Activated CD8-positive, alpha-beta T cell treated with anti-CD3 and anti-CD28 coated beads for 36 hours (primary cell): ENCODE results near the gene SIDT1. TPM values are rescaled to one million over a fixed set of nuclear protein-coding genes. Genes with fewer than 3 reads are reported as not detected.

Source experiments
- ATAC-seq: fragments of 200-7000 bp; cut with Tn5 transposase; one replicate; pipeline ENCODE4 v1.10.0; 2021; ENCODE audit warnings: mild to moderate bottlenecking, moderate library complexity
- CTCF ChIA-PET: fragments of 350-600 bp; sonication (Branson Sonifier 250); formaldehyde crosslinking; loops from one replicate; lab custom pipeline; 2021; ENCODE audit warnings: antibody characterized with exemption; lab: Charles Lee
- POLR2A ChIA-PET: fragments of 350-600 bp; sonication (Branson Sonifier 250); formaldehyde crosslinking; loops from one replicate; lab custom pipeline; 2021; ENCODE audit warnings: antibody characterized with exemption; lab: Charles Lee
- DNase-seq: peaks from one replicate; pipeline ENCODE4 v3.0.0-alpha.2; 2020
- H3K27ac Mint-ChIP-seq: one replicate; pipeline ENCODE4 v1.8.0; 2021; ENCODE audit warnings: mild to moderate bottlenecking, mixed read lengths
- H3K27me3 Mint-ChIP-seq: one replicate; pipeline ENCODE4 v1.8.0; 2021; ENCODE audit warnings: mixed read lengths
- H3K36me3 Mint-ChIP-seq: one replicate; pipeline ENCODE4 v1.8.0; 2021; ENCODE audit warnings: low read depth, mixed read lengths
- H3K4me1 Mint-ChIP-seq: one replicate; pipeline ENCODE4 v1.8.0; 2021; ENCODE audit warnings: low read depth, mixed read lengths
- H3K4me3 Mint-ChIP-seq: one replicate; pipeline ENCODE4 v1.8.0; 2021; ENCODE audit warnings: mild to moderate bottlenecking, moderate library complexity, mixed read lengths
- H3K9me3 Mint-ChIP-seq: one replicate; pipeline ENCODE4 v1.8.0; 2021; ENCODE audit warnings: mixed read lengths
- CTCF ChIP-seq: fragments of 200-600 bp; IDR thresholded peaks from one replicate; pipeline ENCODE4 v1.8.0; 2022; ENCODE audit warnings: antibody characterized with exemption, mild to moderate bottlenecking
- intact Hi-C: fragments of 100-400 bp; cut with micrococcal nuclease; formaldehyde crosslinking; loops from one replicate; pipeline ENCODE4 v1.10.0; 2022
- total RNA-seq, 2 experiments: library from RNA; stranded (reverse); gene quantifications; one replicate each; pipeline ENCODE4 v1.2.3, GENCODE V29; 2021

SIDT1 gene
- total RNA-seq, 2 experiments from 2014 or later = 21.0 to 24.0 TPM

- peaks cover 12% of the 10 kb centered on the region for H3K36me3 Mint-ChIP-seq
Measured at GRCh38 chr3:113498221-113499005, 33.9 kb upstream of the SIDT1 start.

GRCh38 chr3:113499081-113499480 lies 33.3 kb upstream of the SIDT1 start:
- intact Hi-C loops = no loop called here
- ChIA-PET CTCF (interaction anchor here (0.8 to 4.7 kb wide), 5 partner anchors 9 to 195 kb away, joined by 4 to 84 read pairs (median 4); partner anchors contain the start of gene SPICE1), POLR2A (no interaction called here)
- TF ChIP-seq CTCF = no peak
- no peak for DNase-seq
- Mint-ChIP-seq H3K36me3 (peaks cover 12% of the 10 kb centered on the region), H3K27ac (no peak overlapping the region), H3K4me3 (no peak overlapping the region), H3K27me3 (no peaks in the 10 kb centered on the region), H3K9me3 (no peaks in the 10 kb centered on the region), H3K4me1 (peaks cover 8% of the 10 kb centered on the region)
- no peak for ATAC-seq

More at GRCh38 chr3:113498221-113499005, 33.9 kb upstream of the SIDT1 start:
- DNase-seq (no peak), ATAC-seq (no peak)
- no peak for TF ChIP-seq CTCF
- Mint-ChIP-seq H3K4me3 (no peak overlapping the region), H3K4me1 (peaks cover 8% of the 10 kb centered on the region), H3K27me3 (no peaks in the 10 kb centered on the region), H3K9me3 (no peaks in the 10 kb centered on the region), H3K27ac (peak overlapping the region; percentile 58)
- CTCF ChIA-PET = interaction anchor here (0.8 to 4.7 kb wide), 6 partner anchors 9 to 195 kb away, joined by 4 to 84 read pairs (median 4); partner anchors contain the start of gene SPICE1
- intact Hi-C loops = no loop called here
- POLR2A ChIA-PET = interaction anchor here (0.6 kb wide), 1 partner anchor 65 kb away, joined by 3 read pairs; no protein-coding TSS in a partner anchor

GRCh38 chr3:113501597-113501996 lies 30.8 kb upstream of the SIDT1 start:
- peaks cover 19% of the 10 kb centered on the region for H3K36me3 Mint-ChIP-seq
- intact Hi-C loops = no loop called here

GRCh38 chr3:113505867-113506266 lies 26.5 kb upstream of the SIDT1 start:
- peaks cover 12% of the 10 kb centered on the region for H3K36me3 Mint-ChIP-seq
- intact Hi-C loops = no loop called here
- ATAC-seq (no peak), DNase-seq (no peak)
- TF ChIP-seq CTCF = no peak
- peaks cover 9% of the 10 kb centered on the region for H3K4me1 Mint-ChIP-seq
- no peaks in the 10 kb centered on the region for H3K27me3 Mint-ChIP-seq
- ChIA-PET CTCF (interaction anchor here (1.1 kb wide), 1 partner anchor 280 kb away, joined by 3 read pairs; no protein-coding TSS in a partner anchor), POLR2A (no interaction called here)
- no peak overlapping the region for H3K27ac Mint-ChIP-seq
- no peaks in the 10 kb centered on the region for H3K9me3 Mint-ChIP-seq
- no peak overlapping the region for H3K4me3 Mint-ChIP-seq

More at GRCh38 chr3:113501597-113501996, 30.8 kb upstream of the SIDT1 start:
- ChIA-PET CTCF (interaction anchor here (1.0 to 1.1 kb wide), 2 partner anchors 8 to 11 kb away, joined by 3 to 4 read pairs; no protein-coding TSS in a partner anchor), POLR2A (no interaction called here)
- DNase-seq (no peak), ATAC-seq (no peak)
- no peaks in the 10 kb centered on the region for H3K9me3 Mint-ChIP-seq
- no peaks in the 10 kb centered on the region for H3K27me3 Mint-ChIP-seq
- TF ChIP-seq CTCF = no peak
- peaks cover 6% of the 10 kb centered on the region for H3K4me1 Mint-ChIP-seq
- H3K27ac Mint-ChIP-seq = no peak overlapping the region
- no peak overlapping the region for H3K4me3 Mint-ChIP-seq
